Measurements from ENCODE around the gene SCUBE2. TPM values are rescaled to one million over a fixed set of nuclear protein-coding genes. Genes with fewer than 3 reads are reported as not detected.

The SCUBE2 gene
- total and polyA plus RNA-seq, 2 donors (not counting 1 experiment from before 2014, with no cell fraction given), result 0.61 to 1.8 TPM

DNA sequence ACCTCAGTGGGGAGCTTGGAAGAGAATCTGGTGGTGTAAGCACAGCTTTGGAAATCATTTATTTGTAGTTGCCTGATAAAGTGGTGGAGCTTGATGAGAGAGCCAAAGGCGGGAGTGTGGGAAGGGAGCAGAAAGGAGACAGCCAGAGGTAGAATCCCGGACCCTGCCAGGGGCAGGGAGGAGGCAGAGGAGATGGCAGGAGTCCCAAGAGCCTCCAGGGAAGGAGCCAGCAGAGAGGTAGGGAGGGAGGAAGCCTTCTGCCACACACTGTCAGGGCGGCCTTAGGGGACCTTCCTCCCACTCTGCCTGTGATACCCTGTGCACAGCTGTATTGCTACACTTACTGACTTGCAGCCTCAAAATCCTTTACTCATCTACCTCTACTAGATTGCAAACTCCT lies 15.4 kb downstream of the SCUBE2 start:
- H3K79me2 ChIP-seq (ENCODE audit: control insufficient read depth, insufficient read depth, low read length), result no peaks in the 10 kb centered on the region
- H3K4me2 ChIP-seq (ENCODE audit: extremely low read depth, insufficient read depth, low read length), result no peak overlapping the region
- no peaks in the 10 kb centered on the region for H3K27me3 ChIP-seq (ENCODE audit: control insufficient read depth, insufficient read depth, low read length)
- no peaks in the 10 kb centered on the region for H3K4me1 ChIP-seq (ENCODE audit: control insufficient read depth, extremely low read depth, insufficient read depth, low read length)
- H4K20me1 ChIP-seq (ENCODE audit: control insufficient read depth, extremely low read depth, insufficient read depth, low read length), result no peaks in the 10 kb centered on the region
- no peak overlapping the region for H2AFZ ChIP-seq (ENCODE audit: low read length)
- no peak overlapping the region for H3K9ac ChIP-seq (ENCODE audit: insufficient read depth, low read length)
- no peaks in the 10 kb centered on the region for H3K36me3 ChIP-seq (ENCODE audit: control insufficient read depth, insufficient read depth, low read length)
- no peak overlapping the region for H3K4me3 ChIP-seq (replicated peaks in 1 of 4; ENCODE audit: control extremely low read depth in 1 of 4, insufficient read depth in 1 of 4, low read depth in 3 of 4, low read length in 4 of 4)
- no peaks in the 10 kb centered on the region for H3K9me3 ChIP-seq (ENCODE audit: control insufficient read depth, insufficient read depth, low read depth, low read length)
- no peak for TF ChIP-seq EZH2 (IDR thresholded peaks at IDR 0.05; ENCODE audit: low read length, missing control alignments)
- TF ChIP-seq, protein P1, sequence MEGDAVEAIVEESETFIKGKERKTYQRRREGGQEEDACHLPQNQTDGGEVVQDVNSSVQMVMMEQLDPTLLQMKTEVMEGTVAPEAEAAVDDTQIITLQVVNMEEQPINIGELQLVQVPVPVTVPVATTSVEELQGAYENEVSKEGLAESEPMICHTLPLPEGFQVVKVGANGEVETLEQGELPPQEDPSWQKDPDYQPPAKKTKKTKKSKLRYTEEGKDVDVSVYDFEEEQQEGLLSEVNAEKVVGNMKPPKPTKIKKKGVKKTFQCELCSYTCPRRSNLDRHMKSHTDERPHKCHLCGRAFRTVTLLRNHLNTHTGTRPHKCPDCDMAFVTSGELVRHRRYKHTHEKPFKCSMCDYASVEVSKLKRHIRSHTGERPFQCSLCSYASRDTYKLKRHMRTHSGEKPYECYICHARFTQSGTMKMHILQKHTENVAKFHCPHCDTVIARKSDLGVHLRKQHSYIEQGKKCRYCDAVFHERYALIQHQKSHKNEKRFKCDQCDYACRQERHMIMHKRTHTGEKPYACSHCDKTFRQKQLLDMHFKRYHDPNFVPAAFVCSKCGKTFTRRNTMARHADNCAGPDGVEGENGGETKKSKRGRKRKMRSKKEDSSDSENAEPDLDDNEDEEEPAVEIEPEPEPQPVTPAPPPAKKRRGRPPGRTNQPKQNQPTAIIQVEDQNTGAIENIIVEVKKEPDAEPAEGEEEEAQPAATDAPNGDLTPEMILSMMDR (conservative IDR thresholded peaks at IDR 0.05 in 1 of 2, IDR thresholded peaks at IDR 0.05 in 1 of 2; ENCODE audit: low read depth in 1 of 2, low read length in 2 of 2), result no peak
- DNase-seq (ENCODE audit: low read depth in 2 of 2), result no peak
- H3K27ac ChIP-seq (ENCODE audit: insufficient read depth, low read length), result no peak overlapping the region

- Histone ChIP-seq H3K4me2 (ENCODE audit: extremely low read depth, insufficient read depth, low read length) (no peak overlapping the region), H3K27me3 (ENCODE audit: control insufficient read depth, insufficient read depth, low read length) (no peaks in the 10 kb centered on the region), H3K27ac (ENCODE audit: insufficient read depth, low read length) (no peak overlapping the region), H2AFZ (ENCODE audit: low read length) (no peak overlapping the region), H3K4me3 (replicated peaks in 1 of 4; ENCODE audit: control extremely low read depth in 1 of 4, insufficient read depth in 1 of 4, low read depth in 3 of 4, low read length in 4 of 4) (no peak overlapping the region), H3K9me3 (ENCODE audit: control insufficient read depth, insufficient read depth, low read depth, low read length) (no peaks in the 10 kb centered on the region), H3K4me1 (ENCODE audit: control insufficient read depth, extremely low read depth, insufficient read depth, low read length) (no peaks in the 10 kb centered on the region), H4K20me1 (ENCODE audit: control insufficient read depth, extremely low read depth, insufficient read depth, low read length) (no peaks in the 10 kb centered on the region), H3K36me3 (ENCODE audit: control insufficient read depth, insufficient read depth, low read length) (no peaks in the 10 kb centered on the region), H3K9ac (ENCODE audit: insufficient read depth, low read length) (no peak overlapping the region), H3K79me2 (ENCODE audit: control insufficient read depth, insufficient read depth, low read length) (no peaks in the 10 kb centered on the region)
- no peak for DNase-seq (ENCODE audit: low read depth in 2 of 2)
- no peak for TF ChIP-seq EZH2 (IDR thresholded peaks at IDR 0.05; ENCODE audit: low read length, missing control alignments)
- TF ChIP-seq, protein P1 (conservative IDR thresholded peaks at IDR 0.05 in 1 of 2, IDR thresholded peaks at IDR 0.05 in 1 of 2; ENCODE audit: low read depth in 1 of 2, low read length in 2 of 2), result no peak
These were observed 15.8 kb downstream of the SCUBE2 start for GRCh38 chr11:9075556-9075955.

DNA sequence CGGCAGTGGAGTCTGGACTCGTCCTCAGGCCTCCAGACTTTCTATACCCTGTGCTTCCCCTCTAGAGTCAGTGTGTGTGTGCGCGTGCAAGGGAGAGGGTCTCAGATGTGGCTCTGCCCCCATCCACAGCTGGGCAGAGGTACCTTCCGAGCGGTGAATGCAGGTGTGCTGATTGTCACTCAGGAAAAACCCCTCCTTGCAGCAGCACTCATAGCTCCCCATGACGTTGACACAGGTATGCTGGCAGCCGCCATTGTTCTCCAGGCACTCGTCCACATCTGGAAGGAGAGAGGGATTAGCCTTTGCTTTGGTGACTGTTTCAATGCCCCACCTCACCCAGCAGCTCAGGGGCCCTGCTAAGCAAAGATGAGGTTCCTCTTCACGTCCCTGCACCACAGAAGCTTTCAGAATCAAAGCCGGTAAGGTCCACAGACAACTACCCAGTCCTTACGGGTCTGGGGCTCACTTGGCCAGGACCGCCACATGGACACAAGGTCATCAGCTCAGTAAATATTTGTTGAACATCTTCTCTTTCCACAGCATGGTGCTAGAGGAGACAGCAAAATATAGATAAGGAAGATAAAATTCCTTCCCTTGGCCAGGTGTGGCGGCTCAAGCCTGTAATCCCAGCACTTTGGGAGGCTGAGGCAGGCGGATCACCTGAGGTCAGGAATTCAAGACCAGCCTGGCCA lies 16.9 kb downstream of the SCUBE2 start:
- TF ChIP-seq, protein P1 (conservative IDR thresholded peaks at IDR 0.05 in 1 of 2, IDR thresholded peaks at IDR 0.05 in 1 of 2; ENCODE audit: low read depth in 1 of 2, low read length in 2 of 2), result no peak
- TF ChIP-seq EZH2 (IDR thresholded peaks at IDR 0.05; ENCODE audit: low read length, missing control alignments), result no peak
- Histone ChIP-seq H3K9me3 (ENCODE audit: control insufficient read depth, insufficient read depth, low read depth, low read length) (no peaks in the 10 kb centered on the region), H3K4me2 (ENCODE audit: extremely low read depth, insufficient read depth, low read length) (no peak overlapping the region), H3K4me3 (replicated peaks in 1 of 4; ENCODE audit: control extremely low read depth in 1 of 4, insufficient read depth in 1 of 4, low read depth in 3 of 4, low read length in 4 of 4) (no peak overlapping the region), H3K4me1 (ENCODE audit: control insufficient read depth, extremely low read depth, insufficient read depth, low read length) (no peaks in the 10 kb centered on the region), H3K79me2 (ENCODE audit: control insufficient read depth, insufficient read depth, low read length) (no peaks in the 10 kb centered on the region), H3K9ac (ENCODE audit: insufficient read depth, low read length) (no peak overlapping the region), H4K20me1 (ENCODE audit: control insufficient read depth, extremely low read depth, insufficient read depth, low read length) (no peaks in the 10 kb centered on the region), H3K27ac (ENCODE audit: insufficient read depth, low read length) (no peak overlapping the region), H3K27me3 (ENCODE audit: control insufficient read depth, insufficient read depth, low read length) (no peaks in the 10 kb centered on the region), H3K36me3 (ENCODE audit: control insufficient read depth, insufficient read depth, low read length) (no peaks in the 10 kb centered on the region), H2AFZ (ENCODE audit: low read length) (no peak overlapping the region)
- DNase-seq (ENCODE audit: low read depth in 2 of 2), result no peak
